ENCODE data around the gene INTS6. TPM values are rescaled to one million over a fixed set of nuclear protein-coding genes. Genes with fewer than 3 reads are reported as not detected.

The INTS6 gene
- total RNA-seq, 4 donors from 2014 or later, result 30.8 to 60.1 (median 45.5) TPM

GRCh38 chr13:51318015-51318414 is 134.8 kb downstream of the INTS6 start:
- no peak overlapping the region for H3K4me3 ChIP-seq
- H3K27me3 ChIP-seq, result no peaks in the 10 kb centered on the region
- DNase-seq (ENCODE audit: low spot score in 2 of 2), result no peak
- no peaks in the 10 kb centered on the region for H3K36me3 ChIP-seq
- H3K4me1 ChIP-seq, result peaks cover 0 to 7% (median 2%) of the 10 kb centered on the region in 4 donors
- H3K27ac ChIP-seq, result no peak overlapping the region
- no peaks in the 10 kb centered on the region for H3K9me3 ChIP-seq
- no peak for TF ChIP-seq CTCF (IDR thresholded peaks at IDR 0.05)
- no peak for TF ChIP-seq POLR2A (IDR thresholded peaks at IDR 0.05)
- TF ChIP-seq EP300 (IDR thresholded peaks at IDR 0.05), result no peak
- WGBS, 2 donors, result 93% methylated on average over 2 of the region's 2 CpGs

GRCh38 chr13:51317262-51317661 is 135.6 kb downstream of the INTS6 start:
- 45 to 48% methylated on average over 1 of the region's 1 CpG for WGBS, 2 donors
- no peaks in the 10 kb centered on the region for H3K36me3 ChIP-seq
- no peaks in the 10 kb centered on the region for H3K9me3 ChIP-seq
- no peak overlapping the region for H3K27ac ChIP-seq
- DNase-seq (ENCODE audit: low spot score in 2 of 2), result no peak
- peaks cover 0 to 7% (median 2%) of the 10 kb centered on the region in 4 donors for H3K4me1 ChIP-seq
- no peak overlapping the region for H3K4me3 ChIP-seq
- no peaks in the 10 kb centered on the region for H3K27me3 ChIP-seq
- TF ChIP-seq POLR2A (IDR thresholded peaks at IDR 0.05), result no peak
- no peak for TF ChIP-seq CTCF (IDR thresholded peaks at IDR 0.05)
- TF ChIP-seq EP300 (IDR thresholded peaks at IDR 0.05), result no peak

- H3K4me3 ChIP-seq, result no peak overlapping the region
- DNase-seq (ENCODE audit: low spot score in 2 of 2), result no peak
- no peak overlapping the region for H3K27ac ChIP-seq
- peaks cover 0 to 7% (median 2%) of the 10 kb centered on the region in 4 donors for H3K4me1 ChIP-seq
- no peaks in the 10 kb centered on the region for H3K27me3 ChIP-seq
- TF ChIP-seq CTCF (IDR thresholded peaks at IDR 0.05) (no peak), POLR2A (IDR thresholded peaks at IDR 0.05) (no peak), EP300 (IDR thresholded peaks at IDR 0.05) (no peak)
- H3K36me3 ChIP-seq, result no peaks in the 10 kb centered on the region
- no peaks in the 10 kb centered on the region for H3K9me3 ChIP-seq
- 77 to 84% methylated on average over 1 of the region's 1 CpG for WGBS, 2 donors
Measured at GRCh38 chr13:51313619-51314018, 139.2 kb downstream of the INTS6 start.

GRCh38 chr13:51311957-51312520 is 140.8 kb downstream of the INTS6 start:
- Histone ChIP-seq H3K27me3 (no peaks in the 10 kb centered on the region), H3K4me3 (no peak overlapping the region), H3K36me3 (no peaks in the 10 kb centered on the region), H3K27ac (no peak overlapping the region), H3K9me3 (no peaks in the 10 kb centered on the region), H3K4me1 (peaks cover 0 to 7% (median 2%) of the 10 kb centered on the region in 4 donors)
- no peak for TF ChIP-seq CTCF (IDR thresholded peaks at IDR 0.05)
- no peak for TF ChIP-seq EP300 (IDR thresholded peaks at IDR 0.05)
- no peak for TF ChIP-seq POLR2A (IDR thresholded peaks at IDR 0.05)
- 82 to 85% methylated on average over 5 of the region's 5 CpGs for WGBS, 2 donors
- no peak for DNase-seq (ENCODE audit: low spot score in 2 of 2)

Small RNA genes within 50 kb of the gene (small RNA-seq; reads per million reads assigned to genes)
- gene MIR5693, result not detected
- gene RN7SL320P, result not detected
- gene SNRPGP11, result not detected

Other genes with a start within 250 kb of the INTS6 start
- 10 to 100 TPM; 12.8 to 30.9 (median 21.8) TPM for gene FAM124A, start 230.6 kb downstream of the INTS6 start, total RNA-seq
- gene SERPINE3, start 113.3 kb downstream of the INTS6 start, total RNA-seq, result under 1 TPM in 2 of 4 donors, not detected in 2; 0.20 to 0.87 TPM
- gene WDFY2, start 131.4 kb upstream of the INTS6 start, total RNA-seq, result 10 to 100 TPM; 12.9 to 23.2 (median 17.1) TPM